Measurements from ENCODE around the gene RHBDF2.

- TF ChIP-seq POLR2A (IDR thresholded peaks at IDR 0.05) (no peak), CTCF (IDR thresholded peaks at IDR 0.05) (no peak), EP300 (IDR thresholded peaks at IDR 0.05) (no peak)
These were observed 16.9 kb downstream of the RHBDF2 start for GRCh38 chr17:76484228-76484725.
